GM11168 (cell line): ENCODE measurements around the gene CCDC174.

Experiments
- in situ Hi-C: fragments of 300-500 bp; cut with MboI; formaldehyde crosslinking; loops from one replicate; pipeline ENCODE4 v1.12.0; 2022; ENCODE audit warnings: low sequenced_read_pairs; ENCODE audit not compliant: unreplicated experiment

CCDC174 gene

GRCh38 chr3:14691239-14691638 is 39.7 kb downstream of the CCDC174 start:
- in situ Hi-C loops = no loop called here

GRCh38 chr3:14691719-14692118 is 40.2 kb downstream of the CCDC174 start:
- in situ Hi-C loops = no loop called here

GRCh38 chr3:14698601-14699244 is 47.2 kb downstream of the CCDC174 start:
- in situ Hi-C loops = no loop called here

GRCh38 chr3:14699643-14700042 is 48.1 kb downstream of the CCDC174 start:
- in situ Hi-C loops = no loop called here

- in situ Hi-C loops = no loop called here
These were observed 49.3 kb downstream of the CCDC174 start for GRCh38 chr3:14700891-14701290.

- in situ Hi-C loops = no loop called here
These were observed 50.1 kb downstream of the CCDC174 start for GRCh38 chr3:14701676-14702075.

- in situ Hi-C loops = no loop called here
These were observed 51.7 kb downstream of the CCDC174 start for GRCh38 chr3:14703128-14703750.

- in situ Hi-C loops = no loop called here
These were observed 52.2 kb downstream of the CCDC174 start for GRCh38 chr3:14703791-14704190.

GRCh38 chr3:14706096-14706495 is 54.5 kb downstream of the CCDC174 start:
- in situ Hi-C loops = no loop called here

- in situ Hi-C loops = no loop called here
These were observed 65.0 kb downstream of the CCDC174 start for GRCh38 chr3:14716591-14716990.

GRCh38 chr3:14717307-14717706 is 65.7 kb downstream of the CCDC174 start:
- in situ Hi-C loops = no loop called here

GRCh38 chr3:14718539-14718938 is 67.0 kb downstream of the CCDC174 start:
- in situ Hi-C loops = no loop called here

- in situ Hi-C loops = no loop called here
These were observed 67.4 kb downstream of the CCDC174 start for GRCh38 chr3:14719006-14719405.

GRCh38 chr3:14721126-14721864 is 69.7 kb downstream of the CCDC174 start:
- in situ Hi-C loops = no loop called here
